Epithelial cell of alveolus of lung (primary cell): ENCODE measurements around the gene LMOD2. TPM values are rescaled to one million over a fixed set of nuclear protein-coding genes. Genes with fewer than 3 reads are reported as not detected.

Source experiments
- total RNA-seq: library from RNA; depleted of rRNA; stranded (reverse); fragments of >200 nt; gene quantifications from 2 replicates; pipeline ENCODE4 v1.2.1, GENCODE V29; 2015

LMOD2 gene
- not detected in 2 replicates for total RNA-seq

GRCh38 chr7:123655614-123656013 lies at the start of gene LMOD2:
Gene LMOD2, plus strand, starts transcription at chr7:123655866. Its CDS starts 98 bp downstream, at chr7:123655964.

Other genes starting within 250 kb of the LMOD2 start
- gene IQUB, start 121.3 kb upstream of the LMOD2 start, total RNA-seq = 0.13 and 0.24 TPM in 2 replicates
- gene NDUFA5, start 98.0 kb upstream of the LMOD2 start, total RNA-seq = 29.1 and 50.0 TPM in 2 replicates
- not detected in 2 replicates for gene ASB15, start 54.0 kb upstream of the LMOD2 start, total RNA-seq
- 16.8 and 31.1 TPM in 2 replicates for gene WASL, start 93.1 kb downstream of the LMOD2 start, total RNA-seq
- not detected in 2 replicates for gene HYAL4, start 189.3 kb downstream of the LMOD2 start, total RNA-seq